Neural crest cell (in vitro differentiated cells): ENCODE data around the gene FPR2. TPM values are rescaled to one million over a fixed set of nuclear protein-coding genes. Genes with fewer than 3 reads are reported as not detected.
A peak's percentile ranks its signal among the peaks of the same experiment; 100 is the strongest.

Experiments
- DNase-seq: peaks from one replicate; pipeline ENCODE4 v3.0.0; 2021; ENCODE audit warnings: low read depth, mixed read lengths, low spot score
- H3K27ac Mint-ChIP-seq: one replicate; pipeline ENCODE4 v1.8.0; 2021; ENCODE audit warnings: mild to moderate bottlenecking, mixed read lengths; ENCODE audit not compliant: unreplicated experiment
- H3K27me3 Mint-ChIP-seq: 2 replicates; pipeline ENCODE4 v1.8.0; 2021; ENCODE audit warnings: low read depth, mild to moderate bottlenecking, mixed read lengths
- H3K36me3 Mint-ChIP-seq: 2 replicates; pipeline ENCODE4 v1.8.0; 2021; ENCODE audit warnings: low read depth, mild to moderate bottlenecking, mixed read lengths
- H3K4me1 Mint-ChIP-seq: 2 replicates; pipeline ENCODE4 v1.8.0; 2021; ENCODE audit warnings: mixed read lengths
- H3K4me3 Mint-ChIP-seq: one replicate; pipeline ENCODE4 v1.8.0; 2021; ENCODE audit warnings: mild to moderate bottlenecking, mixed read lengths
- H3K9me3 Mint-ChIP-seq: 2 replicates; pipeline ENCODE4 v1.8.0; 2021; ENCODE audit warnings: mixed read lengths
- CTCF ChIP-seq: fragments of 200-600 bp; sonication (generic); conservative IDR thresholded peaks from 2 replicates; pipeline ENCODE4 v1.5.0; 2021; ENCODE audit warnings: antibody characterized with exemption, mild to moderate bottlenecking
- long read RNA-seq: library from polyadenylated mRNA; unstranded; transcript quantifications from one replicate; pipeline ENCODE4 v2.0.0, GENCODE V29; 2020
- total RNA-seq: library from RNA; stranded (reverse); gene quantifications from 2 replicates; pipeline ENCODE4 v1.2.1, GENCODE V29; 2021

Gene FPR2
- total RNA-seq = not detected in 2 replicates
- long read RNA-seq = 0 reads

GRCh38 chr19:51760697-51761356 is at the start of gene FPR2:
Gene FPR2, plus strand, starts transcription at chr19:51761180. Its CDS starts 7,479 bp downstream, at chr19:51768659.
- Mint-ChIP-seq H3K4me3 (no peak within 1 kb of the TSS), H3K4me1 (no peaks in the 10 kb centered on the region), H3K27me3 (peaks cover 28% of the 10 kb centered on the region), H3K36me3 (peaks cover 3% of the 10 kb centered on the region), H3K27ac (no peak within 1 kb of the TSS), H3K9me3 (peaks cover 5% of the 10 kb centered on the region)
- TF ChIP-seq CTCF = no peak
- no peak for DNase-seq

- no peaks in the 10 kb centered on the region for H3K9me3 Mint-ChIP-seq
- H3K27ac Mint-ChIP-seq = no peak overlapping the region
- H3K4me3 Mint-ChIP-seq = no peak overlapping the region
- H3K4me1 Mint-ChIP-seq = no peaks in the 10 kb centered on the region
- no peaks in the 10 kb centered on the region for H3K36me3 Mint-ChIP-seq
- peaks cover 56% of the 10 kb centered on the region for H3K27me3 Mint-ChIP-seq
- DNase-seq = no peak
- no peak for TF ChIP-seq CTCF
These were observed 49.3 kb upstream of the FPR2 start for GRCh38 chr19:51711702-51712101.

GRCh38 chr19:51712461-51713081 is 48.4 kb upstream of the FPR2 start:
- no peak for DNase-seq
- no peak overlapping the region for H3K4me3 Mint-ChIP-seq
- H3K27ac Mint-ChIP-seq = no peak overlapping the region
- H3K4me1 Mint-ChIP-seq = no peaks in the 10 kb centered on the region
- peak; percentile 58 for TF ChIP-seq CTCF
- H3K36me3 Mint-ChIP-seq = no peaks in the 10 kb centered on the region
- H3K9me3 Mint-ChIP-seq = no peaks in the 10 kb centered on the region
- peaks cover 64% of the 10 kb centered on the region for H3K27me3 Mint-ChIP-seq

GRCh38 chr19:51713319-51714285 is 47.4 kb upstream of the FPR2 start:
- no peak for TF ChIP-seq CTCF
- no peak overlapping the region for H3K4me3 Mint-ChIP-seq
- no peaks in the 10 kb centered on the region for H3K9me3 Mint-ChIP-seq
- no peaks in the 10 kb centered on the region for H3K36me3 Mint-ChIP-seq
- no peak for DNase-seq
- no peak overlapping the region for H3K27ac Mint-ChIP-seq
- peaks cover 71% of the 10 kb centered on the region for H3K27me3 Mint-ChIP-seq
- H3K4me1 Mint-ChIP-seq = no peaks in the 10 kb centered on the region

GRCh38 chr19:51714848-51715247 is 46.1 kb upstream of the FPR2 start:
- Mint-ChIP-seq H3K9me3 (no peaks in the 10 kb centered on the region), H3K27me3 (peaks cover 75% of the 10 kb centered on the region), H3K4me1 (no peaks in the 10 kb centered on the region), H3K27ac (no peak overlapping the region), H3K36me3 (no peaks in the 10 kb centered on the region), H3K4me3 (no peak overlapping the region)
- DNase-seq = no peak
- TF ChIP-seq CTCF = no peak
